HL-60 (cell line): ENCODE results near the gene MEX3B.

ENCODE experiments used
- DNase-seq, 2 experiments: peaks; one replicate each; pipeline ENCODE4 v3.0.0-alpha.2; 2010 to 2020; ENCODE audit warnings: low read depth in 1 of 2, low spot score in 1 of 2
- H3K27ac ChIP-seq: fragments of 250-450 bp; sonication (Bioruptor Pico); replicated peaks from 2 replicates; pipeline ENCODE4 v1.5.1; 2020; ENCODE audit warnings: mild to moderate bottlenecking, moderate library complexity
- H3K27me3 ChIP-seq: fragments of 250-450 bp; sonication (Bioruptor Pico); 2 replicates; pipeline ENCODE4 v1.5.1; 2021; ENCODE audit warnings: mild to moderate bottlenecking, moderate library complexity; ENCODE audit not compliant: insufficient read depth, poor library complexity, severe bottlenecking
- H3K4me3 ChIP-seq: replicated peaks from 2 replicates; pipeline ENCODE4 v1.5.1; 2011; ENCODE audit warnings: mild to moderate bottlenecking, control low read depth, low read length; ENCODE audit not compliant: insufficient read depth
- CTCF ChIP-seq: IDR thresholded peaks from one replicate; pipeline ENCODE4 v1.5.1; 2011; ENCODE audit warnings: low read length, control low read depth, inconsistent platforms; ENCODE audit not compliant: insufficient read depth
- GABPA ChIP-seq: IDR thresholded peaks from 2 replicates; pipeline ENCODE4 v1.6.1; 2012; ENCODE audit warnings: low read depth
- POLR2AphosphoS5 ChIP-seq: IDR thresholded peaks from 2 replicates; pipeline ENCODE4 v1.6.1; 2012; ENCODE audit warnings: low read depth
- REST ChIP-seq: IDR thresholded peaks from 2 replicates; pipeline ENCODE4 v1.6.1; 2012; ENCODE audit warnings: low read depth; ENCODE audit not compliant: insufficient replicate concordance
- SPI1 ChIP-seq: IDR thresholded peaks from 2 replicates; pipeline ENCODE4 v1.6.1; 2012; ENCODE audit warnings: low read depth, mild to moderate bottlenecking, borderline replicate concordance

Gene MEX3B

GRCh38 chr15:82020625-82021394, 25.0 kb downstream of the MEX3B start:
- H3K4me3 ChIP-seq, result no peak overlapping the region
- H3K27ac ChIP-seq, result no peak overlapping the region
- no peaks in the 10 kb centered on the region for H3K27me3 ChIP-seq
- no peak for TF ChIP-seq GABPA
- no peak for TF ChIP-seq SPI1
- TF ChIP-seq REST, result no peak
- no peak for TF ChIP-seq POLR2AphosphoS5
- TF ChIP-seq CTCF, result no peak
- no peak for DNase-seq

- Histone ChIP-seq H3K27me3 (no peaks in the 10 kb centered on the region), H3K27ac (peak overlapping the region; percentile 39), H3K4me3 (no peak overlapping the region)
- DNase-seq, result peak; percentile 72 to 93
- no peak for TF ChIP-seq GABPA
- TF ChIP-seq POLR2AphosphoS5, result peak; percentile 94
- peak; percentile 14; the same call in 1 of the 2 replicates for TF ChIP-seq SPI1
Observed at GRCh38 chr15:82018201-82018600, 27.6 kb downstream of the MEX3B start.

- no peak for DNase-seq
- H3K27ac ChIP-seq, result peak overlapping the region; percentile 15; the same call in 1 of the 2 replicates
- H3K4me3 ChIP-seq, result no peak overlapping the region
- H3K27me3 ChIP-seq, result no peaks in the 10 kb centered on the region
- TF ChIP-seq POLR2AphosphoS5, result no peak
- no peak for TF ChIP-seq CTCF
- no peak for TF ChIP-seq GABPA
- no peak for TF ChIP-seq REST
- TF ChIP-seq SPI1, result no peak
Observed at GRCh38 chr15:82017656-82018055, 28.2 kb downstream of the MEX3B start.

- no peak overlapping the region for H3K4me3 ChIP-seq
- no peak for TF ChIP-seq REST
- no peak for TF ChIP-seq CTCF
- TF ChIP-seq GABPA, result no peak
- TF ChIP-seq POLR2AphosphoS5, result no peak
- TF ChIP-seq SPI1, result no peak
- H3K27me3 ChIP-seq, result no peaks in the 10 kb centered on the region
- no peak overlapping the region for H3K27ac ChIP-seq
- no peak for DNase-seq
Observed at GRCh38 chr15:82014989-82015388, 30.8 kb downstream of the MEX3B start.
